HepG2 (cell line): ENCODE measurements around the gene SBDS. TPM values are rescaled to one million over a fixed set of nuclear protein-coding genes. Genes with fewer than 3 reads are reported as not detected.
A peak's percentile ranks its signal among the peaks of the same experiment; 100 is the strongest.

ENCODE experiments used
- ATAC-seq: fragments of 200-7000 bp; cut with Tn5 transposase; 3 replicates; pipeline ENCODE4 v1.9.1; 2020; ENCODE audit warnings: mild to moderate bottlenecking, moderate library complexity
- BruUV-seq: library from RNA; stranded (reverse); fragments of 400-500 nt; replicated peaks from 2 replicates; lab custom pipeline; 2021; lab: Mats Ljungman, UMichigan
- CTCF ChIA-PET: fragments of 300-600 bp; formaldehyde crosslinking; extraction: SDS; loops from one replicate; lab custom pipeline; 2021; ENCODE audit warnings: low total read pairs, inconsistent platforms, low intra/inter-chr PET ratio; lab: Yijun Ruan, JAX
- POLR2A ChIA-PET: fragments of 350-600 bp; sonication (Branson Sonifier 250); formaldehyde crosslinking; loops from one replicate; lab custom pipeline; 2020; ENCODE audit warnings: antibody characterized with exemption, inconsistent platforms; lab: Yijun Ruan, JAX
- DNase-seq: peaks from one replicate; pipeline ENCODE4 v3.0.0-alpha.2; 2015; ENCODE audit warnings: low spot score
- FAIRE-seq: peaks from 3 replicates; lab custom pipeline; 2011; peaks lifted over from hg19 to GRCh38; lab: Jason Lieb, UNC
- H2AFZ ChIP-seq: one replicate; pipeline ENCODE4 v1.6.1; 2011; ENCODE audit warnings: low read length, inconsistent platforms
- H3K27ac ChIP-seq: fragments of 300-600 bp; 3 replicates; pipeline ENCODE4 v1.8.0; 2011; ENCODE audit warnings: mixed run types, mild to moderate bottlenecking, mixed read lengths, low read length, inconsistent platforms; ENCODE audit not compliant: insufficient read depth; ENCODE audit errors: extremely low read length
- H3K27me3 ChIP-seq, 2 experiments: fragments of 200-600 bp in 1 of 2; 2 replicates in 1 of 2; 3 replicates in 1 of 2; pipeline versions ENCODE4 v1.6.0 to v1.8.0; 2011; ENCODE audit warnings: low read length in 2 of 2, mild to moderate bottlenecking in 2 of 2, moderate library complexity in 2 of 2, inconsistent platforms in 1 of 2; ENCODE audit not compliant: insufficient read depth in 2 of 2, control insufficient read depth in 1 of 2
- H3K36me3 ChIP-seq, 2 experiments: fragments of 200-600 bp in 1 of 2; replicated peaks in 1 of 2; 2 replicates in 1 of 2; 3 replicates in 1 of 2; pipeline versions ENCODE4 v1.5.1 to v1.8.0; 2011; ENCODE audit warnings: low read length in 2 of 2, inconsistent platforms in 1 of 2; ENCODE audit not compliant: insufficient read depth in 2 of 2, control insufficient read depth in 1 of 2
- H3K4me1 ChIP-seq: 2 replicates; pipeline ENCODE4 v1.5.1; 2012; ENCODE audit warnings: low read length, inconsistent platforms; ENCODE audit not compliant: insufficient read depth
- H3K4me2 ChIP-seq: 2 replicates; pipeline ENCODE4 v1.6.0; 2011; ENCODE audit warnings: low read depth, low read length, inconsistent platforms
- H3K4me3 ChIP-seq, 3 experiments: fragments of 200-600 bp in 1 of 3; sonication (generic), shearing (Covaris generic) in 1 of 3; replicated peaks in 1 of 3; 2 replicates each; pipeline ENCODE4 v1.5.1; 2011 to 2016; ENCODE audit warnings: low read length in 3 of 3, inconsistent platforms in 2 of 3, low read depth in 2 of 3, mild to moderate bottlenecking in 2 of 3, control low read depth in 1 of 3, mixed read lengths in 1 of 3; ENCODE audit not compliant: insufficient read depth in 1 of 3
- H3K79me2 ChIP-seq: one replicate; pipeline ENCODE4 v1.6.1; 2011; ENCODE audit warnings: low read length, inconsistent platforms; ENCODE audit not compliant: insufficient read depth
- H3K9ac ChIP-seq: 2 replicates; pipeline ENCODE4 v1.6.0; 2011; ENCODE audit warnings: mild to moderate bottlenecking, low read depth, low read length, inconsistent platforms; ENCODE audit not compliant: insufficient read depth
- H3K9me3 ChIP-seq: 2 replicates; pipeline ENCODE4 v1.5.1; 2012; ENCODE audit warnings: mild to moderate bottlenecking, low read length
- H4K20me1 ChIP-seq: 2 replicates; pipeline ENCODE4 v1.6.0; 2011; ENCODE audit warnings: inconsistent platforms, mild to moderate bottlenecking, low read length, moderate library complexity; ENCODE audit not compliant: insufficient read depth
- ATRX ChIP-seq: sonication (generic); formaldehyde crosslinking; IDR thresholded peaks from 2 replicates; pipeline ENCODE4 v1.4.0; 2020; ENCODE audit warnings: missing genetic modification reagents, borderline replicate concordance
- HNF4A ChIP-seq: sonication (generic); formaldehyde crosslinking; IDR thresholded peaks from 2 replicates; pipeline ENCODE4 v1.4.0; 2020; ENCODE audit warnings: missing genetic modification reagents
- MTF1 ChIP-seq: sonication (generic); formaldehyde crosslinking; IDR thresholded peaks from 2 replicates; pipeline ENCODE4 v1.5.0; 2020; ENCODE audit warnings: missing genetic modification reagents
- PAWR ChIP-seq: sonication (generic); formaldehyde crosslinking; IDR thresholded peaks from 2 replicates; pipeline ENCODE4 v1.4.0; 2020; ENCODE audit warnings: missing genetic modification reagents, mild to moderate bottlenecking, borderline replicate concordance
- PITX1 ChIP-seq: sonication (generic); formaldehyde crosslinking; IDR thresholded peaks from 2 replicates; pipeline ENCODE4 v1.5.1; 2020; ENCODE audit warnings: mild to moderate bottlenecking, missing genetic modification reagents
- RARA ChIP-seq: IDR thresholded peaks from 2 replicates; pipeline ENCODE4 v1.6.1; 2016; ENCODE audit warnings: missing genetic modification reagents, missing compliant biosample characterization
- TEAD3 ChIP-seq: optimal IDR thresholded peaks from 2 replicates; pipeline ENCODE3; 2016; ENCODE audit warnings: borderline replicate concordance
- ZNF354B ChIP-seq: sonication (generic); formaldehyde crosslinking; IDR thresholded peaks from 2 replicates; pipeline ENCODE4 v1.8.0; 2022; ENCODE audit warnings: mild to moderate bottlenecking, missing genetic modification reagents
- ZNF460 ChIP-seq: sonication (generic); formaldehyde crosslinking; IDR thresholded peaks from 2 replicates; pipeline ENCODE4 v1.5.1; 2020; ENCODE audit warnings: missing genetic modification reagents, mild to moderate bottlenecking, borderline replicate concordance
- WGBS: methylation state at CpG from one replicate; pipeline ENCODE4 v1.1.6; 2017; ENCODE audit warnings: low lambda C conversion rate; 5-methylcytosine and 5-hydroxymethylcytosine counted together
- in situ Hi-C: cut with HindIII; loops from 2 replicates; pipeline ENCODE4 v1.10.0; 2017; ENCODE audit warnings: low pct_unique_long_range_greater_than_20kb; ENCODE audit not compliant: extremely low pct_ligation_motif_present
- intact Hi-C: fragments of 100-400 bp; cut with micrococcal nuclease; formaldehyde crosslinking; loops from one replicate; pipeline ENCODE4 v1.10.0; 2022; ENCODE audit not compliant: unreplicated experiment
- polyA plus RNA-seq, 8 experiments: library from polyadenylated mRNA; depleted of rRNA in 3 of 8; stranded (reverse) in 7 of 8; unstranded in 1 of 8; fragments of >200 nt; fragmentation: Illumina TruSeq in 4 of 8; extraction: Trizol in 4 of 8; gene quantifications; 2 replicates each; pipeline versions ENCODE4 v1.2.1 to v1.2.3, GENCODE V29; 2011 to 2016; ENCODE audit warnings: low read depth in 4 of 8, missing spikeins in 1 of 8, mixed read lengths in 1 of 8; ENCODE audit not compliant: insufficient read depth in 1 of 8
- total RNA-seq, 5 experiments: library from RNA; depleted of rRNA; stranded (reverse); fragments of >200 nt; fragmentation: Illumina TruSeq; extraction: Trizol; gene quantifications; 2 replicates each; pipeline ENCODE4 v1.2.3, GENCODE V29; 2016; ENCODE audit warnings: low read depth in 1 of 5
- TF ChIP-seq, protein P1 (sequence below): IDR thresholded peaks from 2 replicates; pipeline ENCODE4 v1.6.1; 2016; ENCODE audit warnings: missing biosample characterization, missing genetic modification reagents, low read depth
- TF ChIP-seq, protein P2 (sequence below): sonication (generic); formaldehyde crosslinking; IDR thresholded peaks from 2 replicates; pipeline ENCODE4 v1.5.1; 2020; ENCODE audit warnings: mild to moderate bottlenecking, missing genetic modification reagents, moderate library complexity
- TF ChIP-seq, protein P3 (sequence below): sonication (generic); formaldehyde crosslinking; IDR thresholded peaks from 2 replicates; pipeline ENCODE4 v1.8.0; 2022; ENCODE audit warnings: mild to moderate bottlenecking, missing genetic modification reagents, moderate library complexity
- TF ChIP-seq, protein P4 (sequence below): sonication (generic); formaldehyde crosslinking; IDR thresholded peaks from 2 replicates; pipeline ENCODE4 v1.9.0; 2021; ENCODE audit warnings: missing genetic modification reagents, mild to moderate bottlenecking, borderline replicate concordance

The SBDS gene
- total and polyA plus RNA-seq, 2 of the 13 experiments (the other 11 are each of a cell fraction or from before 2014, with no cell fraction given) = 39.1 to 79.3 TPM

DNA sequence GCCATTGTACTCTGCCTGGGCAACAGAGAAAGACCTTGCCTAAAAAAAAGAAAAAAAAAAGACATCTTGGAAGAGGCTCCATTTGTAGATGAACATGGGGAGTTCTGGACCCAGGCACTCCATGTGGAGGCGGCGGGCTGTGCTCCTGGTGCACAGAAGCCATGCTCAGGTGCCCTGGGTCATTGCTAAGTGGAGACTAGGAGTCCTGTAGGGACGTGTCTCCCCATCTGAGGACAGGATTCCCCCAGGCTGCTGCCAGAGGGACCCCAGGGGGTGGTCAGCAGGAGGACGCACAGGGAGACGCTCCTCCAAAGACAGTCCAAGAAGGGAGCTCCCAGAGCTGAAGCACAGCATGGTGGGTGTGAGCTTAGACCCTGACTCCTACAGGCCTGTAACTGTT is 34.3 kb downstream of the SBDS start (continued):
- TF ChIP-seq, protein P1, sequence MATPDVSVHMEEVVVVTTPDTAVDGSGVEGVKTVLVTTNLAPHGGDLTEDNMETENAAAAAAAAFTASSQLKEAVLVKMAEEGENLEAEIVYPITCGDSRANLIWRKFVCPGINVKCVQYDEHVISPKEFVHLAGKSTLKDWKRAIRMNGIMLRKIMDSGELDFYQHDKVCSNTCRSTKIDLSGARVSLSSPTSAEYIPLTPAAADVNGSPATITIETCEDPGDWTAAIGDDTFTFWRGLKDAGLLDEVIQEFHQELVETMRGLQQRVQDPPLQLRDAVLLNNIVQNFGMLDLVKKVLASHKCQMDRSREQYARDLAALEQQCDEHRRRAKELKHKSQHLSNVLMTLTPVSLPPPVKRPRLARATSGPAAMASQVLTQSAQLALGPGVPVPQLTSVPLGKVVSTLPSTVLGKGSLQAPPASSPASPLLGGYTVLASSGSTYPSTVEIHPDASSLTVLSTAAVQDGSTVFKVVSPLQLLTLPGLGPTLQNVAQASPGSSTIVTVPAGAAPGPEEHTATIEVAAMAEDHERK (CRISPR knock-in tag) = no peak
- TF ChIP-seq ATRX (no peak), MTF1 (CRISPR knock-in tag) (no peak), PAWR (CRISPR knock-in tag) (no peak)
- TF ChIP-seq, protein P2, sequence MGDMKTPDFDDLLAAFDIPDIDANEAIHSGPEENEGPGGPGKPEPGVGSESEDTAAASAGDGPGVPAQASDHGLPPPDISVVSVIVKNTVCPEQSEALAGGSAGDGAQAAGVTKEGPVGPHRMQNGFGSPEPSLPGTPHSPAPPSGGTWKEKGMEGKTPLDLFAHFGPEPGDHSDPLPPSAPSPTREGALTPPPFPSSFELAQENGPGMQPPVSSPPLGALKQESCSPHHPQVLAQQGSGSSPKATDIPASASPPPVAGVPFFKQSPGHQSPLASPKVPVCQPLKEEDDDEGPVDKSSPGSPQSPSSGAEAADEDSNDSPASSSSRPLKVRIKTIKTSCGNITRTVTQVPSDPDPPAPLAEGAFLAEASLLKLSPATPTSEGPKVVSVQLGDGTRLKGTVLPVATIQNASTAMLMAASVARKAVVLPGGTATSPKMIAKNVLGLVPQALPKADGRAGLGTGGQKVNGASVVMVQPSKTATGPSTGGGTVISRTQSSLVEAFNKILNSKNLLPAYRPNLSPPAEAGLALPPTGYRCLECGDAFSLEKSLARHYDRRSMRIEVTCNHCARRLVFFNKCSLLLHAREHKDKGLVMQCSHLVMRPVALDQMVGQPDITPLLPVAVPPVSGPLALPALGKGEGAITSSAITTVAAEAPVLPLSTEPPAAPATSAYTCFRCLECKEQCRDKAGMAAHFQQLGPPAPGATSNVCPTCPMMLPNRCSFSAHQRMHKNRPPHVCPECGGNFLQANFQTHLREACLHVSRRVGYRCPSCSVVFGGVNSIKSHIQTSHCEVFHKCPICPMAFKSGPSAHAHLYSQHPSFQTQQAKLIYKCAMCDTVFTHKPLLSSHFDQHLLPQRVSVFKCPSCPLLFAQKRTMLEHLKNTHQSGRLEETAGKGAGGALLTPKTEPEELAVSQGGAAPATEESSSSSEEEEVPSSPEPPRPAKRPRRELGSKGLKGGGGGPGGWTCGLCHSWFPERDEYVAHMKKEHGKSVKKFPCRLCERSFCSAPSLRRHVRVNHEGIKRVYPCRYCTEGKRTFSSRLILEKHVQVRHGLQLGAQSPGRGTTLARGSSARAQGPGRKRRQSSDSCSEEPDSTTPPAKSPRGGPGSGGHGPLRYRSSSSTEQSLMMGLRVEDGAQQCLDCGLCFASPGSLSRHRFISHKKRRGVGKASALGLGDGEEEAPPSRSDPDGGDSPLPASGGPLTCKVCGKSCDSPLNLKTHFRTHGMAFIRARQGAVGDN (CRISPR knock-in tag) = no peak

DNA sequence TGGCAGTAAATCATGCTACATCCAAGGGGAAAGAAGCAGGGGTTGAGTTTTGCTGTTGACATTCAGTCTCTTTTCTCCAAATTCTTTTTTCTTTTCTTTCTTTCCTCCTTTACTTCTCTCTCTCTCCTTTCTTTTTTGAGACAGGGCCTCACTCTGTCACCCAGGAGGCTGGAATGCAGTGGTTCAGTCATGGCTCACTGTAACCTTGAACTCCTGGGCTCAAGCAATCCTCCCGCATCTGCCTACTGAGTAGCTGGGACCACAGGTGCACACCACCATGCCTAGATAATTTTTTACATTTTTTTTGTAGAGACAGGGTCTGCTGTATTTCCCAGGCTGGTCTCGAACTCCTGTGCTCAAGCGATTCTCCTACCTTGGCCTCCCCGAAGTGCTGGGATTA is 35.2 kb downstream of the SBDS start:
- no peak overlapping the region for H2AFZ ChIP-seq
- DNase-seq = no peak
- 74% methylated on average over 4 of the region's 4 CpGs for WGBS
- CTCF ChIA-PET = no interaction called here
- no TSS peak for BruUV-seq
- peaks cover 4 to 31% of the 10 kb centered on the region in 2 experiments for H3K36me3 ChIP-seq
- intact Hi-C loops = no loop called here
- in situ Hi-C loops = no loop called here
- ATAC-seq = peak; percentile 75
- H3K27me3 ChIP-seq = no peaks in the 10 kb centered on the region
- H3K4me1 ChIP-seq = peaks cover 25% of the 10 kb centered on the region
- H4K20me1 ChIP-seq = no peaks in the 10 kb centered on the region
- TF ChIP-seq HNF4A (CRISPR knock-in tag) = peak; percentile 23; the same call in 1 of the 2 replicates
- 0 out of 2 replicates have a peak, but pooled peaks have one; percentile 27 for TF ChIP-seq RARA
- peak; percentile 87 for TF ChIP-seq TEAD3
- no peak for TF ChIP-seq PITX1 (CRISPR knock-in tag)
- no peak for TF ChIP-seq ZNF354B (CRISPR knock-in tag)
- TF ChIP-seq, protein P3, sequence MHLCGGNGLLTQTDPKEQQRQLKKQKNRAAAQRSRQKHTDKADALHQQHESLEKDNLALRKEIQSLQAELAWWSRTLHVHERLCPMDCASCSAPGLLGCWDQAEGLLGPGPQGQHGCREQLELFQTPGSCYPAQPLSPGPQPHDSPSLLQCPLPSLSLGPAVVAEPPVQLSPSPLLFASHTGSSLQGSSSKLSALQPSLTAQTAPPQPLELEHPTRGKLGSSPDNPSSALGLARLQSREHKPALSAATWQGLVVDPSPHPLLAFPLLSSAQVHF (CRISPR knock-in tag) = no peak
- peak; percentile 13; the same call in 1 of the 2 replicates for TF ChIP-seq ZNF460
- TF ChIP-seq, protein P4, sequence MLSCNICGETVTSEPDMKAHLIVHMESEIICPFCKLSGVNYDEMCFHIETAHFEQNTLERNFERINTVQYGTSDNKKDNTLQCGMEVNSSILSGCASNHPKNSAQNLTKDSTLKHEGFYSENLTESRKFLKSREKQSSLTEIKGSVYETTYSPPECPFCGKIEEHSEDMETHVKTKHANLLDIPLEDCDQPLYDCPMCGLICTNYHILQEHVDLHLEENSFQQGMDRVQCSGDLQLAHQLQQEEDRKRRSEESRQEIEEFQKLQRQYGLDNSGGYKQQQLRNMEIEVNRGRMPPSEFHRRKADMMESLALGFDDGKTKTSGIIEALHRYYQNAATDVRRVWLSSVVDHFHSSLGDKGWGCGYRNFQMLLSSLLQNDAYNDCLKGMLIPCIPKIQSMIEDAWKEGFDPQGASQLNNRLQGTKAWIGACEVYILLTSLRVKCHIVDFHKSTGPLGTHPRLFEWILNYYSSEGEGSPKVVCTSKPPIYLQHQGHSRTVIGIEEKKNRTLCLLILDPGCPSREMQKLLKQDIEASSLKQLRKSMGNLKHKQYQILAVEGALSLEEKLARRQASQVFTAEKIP (CRISPR knock-in tag) = no peak
- TF ChIP-seq, all 625 proteins: peak for 4
- H3K27ac ChIP-seq = no peak overlapping the region
- no peak overlapping the region for H3K4me2 ChIP-seq
- no peak overlapping the region for H3K4me3 ChIP-seq
- no peak overlapping the region for H3K9ac ChIP-seq
- POLR2A ChIA-PET = no interaction called here
- no peak for FAIRE-seq
- no peaks in the 10 kb centered on the region for H3K9me3 ChIP-seq
- H3K79me2 ChIP-seq = no peaks in the 10 kb centered on the region
